Measurements from ENCODE around the gene SUPT4H1.

SUPT4H1 gene

DNA sequence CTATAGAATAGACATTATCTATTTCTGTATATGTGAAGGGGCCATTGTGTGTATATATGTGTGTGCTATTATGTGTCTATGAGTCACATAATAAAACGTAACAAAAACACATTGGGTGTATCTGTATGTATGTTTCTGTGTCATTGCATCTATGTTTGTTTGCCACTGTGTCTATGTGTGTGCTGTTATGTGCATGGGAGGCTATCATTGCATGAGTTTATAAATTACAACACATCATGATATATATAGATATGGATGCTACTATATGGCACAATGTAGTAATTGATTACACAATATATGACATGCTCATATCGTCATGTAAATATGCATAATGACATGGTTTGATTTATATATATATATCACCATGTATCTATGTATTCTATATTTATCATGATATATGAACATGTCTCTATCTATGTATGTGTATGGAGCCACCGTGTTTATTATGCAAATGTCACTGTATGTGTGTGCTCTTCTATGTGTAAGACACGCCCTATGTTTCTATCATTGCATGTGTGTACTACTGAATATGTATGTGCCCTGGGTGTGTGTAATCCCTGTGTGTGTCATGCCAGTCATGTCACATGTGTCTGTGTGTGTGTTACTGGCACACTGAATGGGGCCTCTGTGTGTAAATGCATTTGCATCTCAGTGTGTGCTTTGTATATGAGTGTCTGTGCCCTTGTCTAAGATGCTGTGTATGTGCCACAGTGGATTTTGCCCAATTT lies 22.0 kb downstream of the SUPT4H1 start:
- H3K9ac ChIP-seq (ENCODE audit: low read depth, low read length) = peak overlapping the region; percentile 99
- H3K27ac ChIP-seq (ENCODE audit: low read length) = peak overlapping the region; percentile 98
- DNase-seq (peak; percentile 58), ATAC-seq (ENCODE audit: insufficient read depth, low read depth) (no peak)
- peak overlapping the region; percentile 93 to 96; a peak in 3 of 4 replicates for H3K4me3 ChIP-seq (ENCODE audit: low read depth in 1 of 2, low read length in 2 of 2)
- H3K9me3 ChIP-seq (ENCODE audit: insufficient read depth, low read length, severe bottlenecking) = no peaks in the 10 kb centered on the region
- H3K79me2 ChIP-seq (ENCODE audit: insufficient read depth, low read length) = peaks cover 57% of the 10 kb centered on the region
- peaks cover 53% of the 10 kb centered on the region for H3K4me1 ChIP-seq (ENCODE audit: insufficient read depth, low read length)
- TF ChIP-seq, protein P1, sequence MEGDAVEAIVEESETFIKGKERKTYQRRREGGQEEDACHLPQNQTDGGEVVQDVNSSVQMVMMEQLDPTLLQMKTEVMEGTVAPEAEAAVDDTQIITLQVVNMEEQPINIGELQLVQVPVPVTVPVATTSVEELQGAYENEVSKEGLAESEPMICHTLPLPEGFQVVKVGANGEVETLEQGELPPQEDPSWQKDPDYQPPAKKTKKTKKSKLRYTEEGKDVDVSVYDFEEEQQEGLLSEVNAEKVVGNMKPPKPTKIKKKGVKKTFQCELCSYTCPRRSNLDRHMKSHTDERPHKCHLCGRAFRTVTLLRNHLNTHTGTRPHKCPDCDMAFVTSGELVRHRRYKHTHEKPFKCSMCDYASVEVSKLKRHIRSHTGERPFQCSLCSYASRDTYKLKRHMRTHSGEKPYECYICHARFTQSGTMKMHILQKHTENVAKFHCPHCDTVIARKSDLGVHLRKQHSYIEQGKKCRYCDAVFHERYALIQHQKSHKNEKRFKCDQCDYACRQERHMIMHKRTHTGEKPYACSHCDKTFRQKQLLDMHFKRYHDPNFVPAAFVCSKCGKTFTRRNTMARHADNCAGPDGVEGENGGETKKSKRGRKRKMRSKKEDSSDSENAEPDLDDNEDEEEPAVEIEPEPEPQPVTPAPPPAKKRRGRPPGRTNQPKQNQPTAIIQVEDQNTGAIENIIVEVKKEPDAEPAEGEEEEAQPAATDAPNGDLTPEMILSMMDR (IDR thresholded peaks at IDR 0.05; ENCODE audit: borderline replicate concordance, extremely low read depth, low read length, poor library complexity, severe bottlenecking) = no peak
- TF ChIP-seq EZH2 (IDR thresholded peaks at IDR 0.05; ENCODE audit: borderline replicate concordance, low read depth, low read length, severe bottlenecking) = no peak
- H3K36me3 ChIP-seq (ENCODE audit: insufficient read depth, low read length) = peaks cover 34% of the 10 kb centered on the region
- H4K20me1 ChIP-seq (ENCODE audit: insufficient read depth, low read length) = peaks cover 60% of the 10 kb centered on the region
- no peaks in the 10 kb centered on the region for H3K27me3 ChIP-seq (ENCODE audit: insufficient read depth, low read length, poor library complexity)
- peak overlapping the region; percentile 68 for H3K4me2 ChIP-seq (ENCODE audit: insufficient read depth, low read length)
- H2AFZ ChIP-seq (ENCODE audit: low read depth, low read length) = no peak overlapping the region

DNA sequence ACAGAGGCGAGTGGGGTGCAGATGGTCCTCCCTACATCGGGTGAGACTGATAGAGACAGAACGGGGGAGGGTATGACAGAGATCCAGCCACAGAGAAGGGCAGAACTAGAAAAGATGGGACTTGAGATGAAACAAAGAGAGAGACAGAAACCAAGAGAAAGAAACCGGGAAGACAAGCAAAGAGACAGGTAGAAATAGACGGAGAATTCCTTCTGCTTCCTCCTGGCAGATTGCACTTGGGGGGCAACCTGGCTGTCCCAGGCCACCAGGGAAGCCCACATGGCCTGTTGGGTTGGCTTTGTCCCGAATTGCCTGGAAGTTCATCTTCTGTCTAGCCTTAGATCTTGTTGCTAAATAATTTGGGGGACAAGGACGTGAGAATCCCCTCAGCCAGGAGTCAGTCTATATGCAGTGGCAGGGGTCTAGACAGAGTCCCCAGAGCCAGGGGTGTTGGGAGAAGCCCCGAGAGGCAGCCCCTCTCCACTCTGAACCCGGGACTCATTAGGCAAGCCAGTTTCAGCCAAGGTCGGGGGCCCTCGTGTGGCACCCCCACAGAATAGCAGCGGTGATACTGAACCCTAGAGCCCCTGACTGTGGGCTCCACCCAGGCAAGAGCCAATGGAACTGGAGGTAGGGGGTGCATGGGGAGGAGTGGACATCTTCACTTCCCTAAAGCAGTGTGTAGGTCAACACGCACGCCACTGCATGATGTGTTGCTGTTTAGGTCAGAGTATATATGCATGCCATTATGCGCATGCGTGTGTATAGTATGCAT lies 22.8 kb downstream of the SUPT4H1 start:
- Histone ChIP-seq H3K27ac (ENCODE audit: low read length) (peak overlapping the region; percentile 98), H2AFZ (ENCODE audit: low read depth, low read length) (no peak overlapping the region), H3K79me2 (ENCODE audit: insufficient read depth, low read length) (peaks cover 49% of the 10 kb centered on the region), H3K36me3 (ENCODE audit: insufficient read depth, low read length) (peaks cover 29% of the 10 kb centered on the region), H3K4me2 (ENCODE audit: insufficient read depth, low read length) (peak overlapping the region; percentile 68), H3K4me3 (ENCODE audit: low read depth in 1 of 2, low read length in 2 of 2) (peak overlapping the region; percentile 93 to 96; a peak in 3 of 4 replicates), H3K9ac (ENCODE audit: low read depth, low read length) (peak overlapping the region; percentile 99), H3K4me1 (ENCODE audit: insufficient read depth, low read length) (peaks cover 45% of the 10 kb centered on the region), H4K20me1 (ENCODE audit: insufficient read depth, low read length) (peaks cover 62% of the 10 kb centered on the region), H3K9me3 (ENCODE audit: insufficient read depth, low read length, severe bottlenecking) (no peaks in the 10 kb centered on the region), H3K27me3 (ENCODE audit: insufficient read depth, low read length, poor library complexity) (no peaks in the 10 kb centered on the region)
- ATAC-seq (ENCODE audit: insufficient read depth, low read depth) (peak; percentile 28), DNase-seq (peak; percentile 93)
- no peak for TF ChIP-seq EZH2 (IDR thresholded peaks at IDR 0.05; ENCODE audit: borderline replicate concordance, low read depth, low read length, severe bottlenecking)
- TF ChIP-seq, protein P1 (IDR thresholded peaks at IDR 0.05; ENCODE audit: borderline replicate concordance, extremely low read depth, low read length, poor library complexity, severe bottlenecking) = peak; percentile 80

GRCh38 chr17:58328195-58329034 lies 23.6 kb downstream of the SUPT4H1 start, which contains the start of gene TSPOAP1:
Gene TSPOAP1, minus strand, starts transcription at chr17:58328795. Its CDS starts 875 bp downstream, at chr17:58327920.
- Histone ChIP-seq H3K4me1 (ENCODE audit: insufficient read depth, low read length) (peaks cover 37% of the 10 kb centered on the region), H4K20me1 (ENCODE audit: insufficient read depth, low read length) (peaks cover 62% of the 10 kb centered on the region), H2AFZ (ENCODE audit: low read depth, low read length) (no peak within 1 kb of the TSS), H3K27ac (ENCODE audit: low read length) (peak within 1 kb of the TSS; percentile 98), H3K4me3 (ENCODE audit: low read depth in 1 of 2, low read length in 2 of 2) (peak within 1 kb of the TSS; percentile 93 to 96; a peak in 3 of 4 replicates), H3K9me3 (ENCODE audit: insufficient read depth, low read length, severe bottlenecking) (no peaks in the 10 kb centered on the region), H3K9ac (ENCODE audit: low read depth, low read length) (peak within 1 kb of the TSS; percentile 99), H3K27me3 (ENCODE audit: insufficient read depth, low read length, poor library complexity) (no peaks in the 10 kb centered on the region), H3K4me2 (ENCODE audit: insufficient read depth, low read length) (peak within 1 kb of the TSS; percentile 68), H3K79me2 (ENCODE audit: insufficient read depth, low read length) (peaks cover 41% of the 10 kb centered on the region), H3K36me3 (ENCODE audit: insufficient read depth, low read length) (peaks cover 29% of the 10 kb centered on the region)
- TF ChIP-seq EZH2 (IDR thresholded peaks at IDR 0.05; ENCODE audit: borderline replicate concordance, low read depth, low read length, severe bottlenecking) = no peak
- TF ChIP-seq, protein P1 (IDR thresholded peaks at IDR 0.05; ENCODE audit: borderline replicate concordance, extremely low read depth, low read length, poor library complexity, severe bottlenecking) = peak; percentile 32
- peak; percentile 96 for DNase-seq
- ATAC-seq (ENCODE audit: insufficient read depth, low read depth) = peak; percentile 41
